ENCODE data around the gene LATS1.
A peak's percentile ranks its signal among the peaks of the same experiment; 100 is the strongest.

DNA sequence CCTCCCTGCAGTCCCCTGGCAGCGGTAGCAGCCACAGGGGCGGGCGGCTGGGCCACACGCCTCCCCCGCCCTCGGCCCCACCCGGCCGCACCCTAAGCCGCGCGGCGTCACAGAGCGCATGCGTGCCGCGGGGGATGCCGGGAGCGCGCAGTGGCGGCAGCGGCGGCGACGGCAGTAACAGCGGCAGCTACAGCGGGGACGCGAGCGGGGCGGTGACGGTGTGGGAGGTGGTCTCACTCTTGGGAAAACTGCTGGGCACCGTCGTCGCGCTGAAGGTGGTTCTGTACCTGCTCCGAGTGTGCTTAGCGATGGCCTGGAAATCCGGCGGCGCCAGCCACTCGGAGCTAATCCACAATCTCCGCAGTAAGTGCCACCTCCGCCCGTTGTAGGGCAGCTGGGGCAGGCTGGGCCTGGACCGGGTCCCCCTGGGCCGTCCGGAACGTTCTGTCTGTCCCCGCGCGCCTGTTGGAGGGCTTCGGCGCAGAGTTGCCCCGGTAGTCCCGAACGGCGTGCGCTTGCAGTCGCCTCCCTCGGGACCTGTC lies 31.8 kb upstream of the LATS1 start, which contains the start of gene PCMT1:
- TF ChIP-seq TAF1 (IDR thresholded peaks at IDR 0.05; ENCODE audit: borderline replicate concordance, low read depth, low read length) = no peak
- peak; percentile 63; the same call in 1 of the 2 replicates for TF ChIP-seq POLR2AphosphoS5 (IDR thresholded peaks at IDR 0.05; ENCODE audit: low read depth, low read length)
- TF ChIP-seq POLR2A (IDR thresholded peaks at IDR 0.05; ENCODE audit: low read depth, low read length) = peak; percentile 79

All from GM12892 (cell line).